GM12864 (cell line): ENCODE data around the gene PGAP3.

ENCODE experiments used
- DNase-seq: peaks from one replicate; pipeline ENCODE4 v3.0.0-alpha.2; 2011; ENCODE audit warnings: low read depth
- H3K4me3 ChIP-seq: 2 replicates; pipeline ENCODE4 v1.5.1; 2011; ENCODE audit warnings: mild to moderate bottlenecking, low read depth, low read length, control low read depth
- CTCF ChIP-seq: IDR thresholded peaks from 2 replicates; pipeline ENCODE4 v1.5.1; 2011; ENCODE audit warnings: low read depth, mild to moderate bottlenecking, moderate library complexity, low read length, control low read depth, inconsistent platforms; ENCODE audit errors: missing control alignments

The PGAP3 gene

DNA sequence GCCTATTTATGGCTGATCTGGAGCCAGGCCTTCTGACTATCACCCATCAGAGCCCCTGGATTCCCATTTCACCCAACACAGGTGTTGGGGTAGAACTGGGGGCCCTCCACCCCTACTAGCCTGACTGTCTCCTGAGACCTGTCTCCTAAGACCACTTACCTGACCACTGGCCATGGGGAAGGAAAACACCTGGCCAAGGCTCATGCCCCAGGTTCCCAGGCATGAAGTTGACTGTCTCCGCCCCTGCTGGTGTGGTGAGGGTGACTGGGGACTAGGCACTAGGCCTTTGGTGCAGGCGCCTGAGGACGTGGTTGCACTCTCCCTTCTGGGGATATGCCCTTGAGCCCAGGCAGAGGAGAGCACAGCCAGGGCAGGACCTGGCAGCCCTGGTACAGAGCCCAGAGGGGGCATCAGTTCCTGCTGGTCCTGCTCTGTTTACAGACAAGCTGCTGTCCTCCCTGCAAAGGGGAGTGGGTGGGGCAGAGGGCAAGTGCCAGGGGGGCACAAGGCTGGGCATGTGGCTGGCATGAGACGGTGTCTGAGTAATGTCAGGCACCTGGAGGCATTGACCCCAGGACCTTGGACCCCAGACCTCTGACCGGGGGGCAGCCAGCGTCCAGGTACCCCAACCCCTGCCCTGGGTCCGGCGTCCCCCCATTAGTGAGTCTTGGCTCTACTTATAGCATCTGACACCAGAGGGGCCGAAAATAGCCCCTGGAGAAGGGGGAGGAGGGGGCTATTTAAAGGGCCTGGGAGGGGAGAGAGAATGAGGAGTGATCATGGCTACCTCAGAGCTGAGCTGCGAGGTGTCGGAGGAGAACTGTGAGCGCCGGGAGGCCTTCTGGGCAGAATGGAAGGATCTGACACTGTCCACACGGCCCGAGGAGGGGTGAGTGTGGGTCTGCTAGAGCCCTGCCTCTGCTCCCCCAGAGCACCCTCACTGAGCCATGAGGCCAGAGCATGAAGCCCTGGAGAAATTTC, 23.0 kb downstream of the PGAP3 start, which contains the start of gene TCAP:
TCAP (plus strand) TSS at position 769 of the 981 bp plus-strand sequence; CDS start at position 780, 11 bp downstream.
- no peak for TF ChIP-seq CTCF
- no peak within 1 kb of the TSS for H3K4me3 ChIP-seq
- no peak for DNase-seq

- no peak for TF ChIP-seq CTCF
- H3K4me3 ChIP-seq, result no peak overlapping the region
- no peak for DNase-seq
Observed at GRCh38 chr17:39663688-39664580, 23.9 kb downstream of the PGAP3 start.

- TF ChIP-seq CTCF, result no peak
- no peak overlapping the region for H3K4me3 ChIP-seq
- DNase-seq, result no peak
Observed at GRCh38 chr17:39663340-39663687, 24.5 kb downstream of the PGAP3 start.

GRCh38 chr17:39662551-39663339, 25.1 kb downstream of the PGAP3 start:
- no peak for DNase-seq
- TF ChIP-seq CTCF, result no peak
- no peak overlapping the region for H3K4me3 ChIP-seq

DNA sequence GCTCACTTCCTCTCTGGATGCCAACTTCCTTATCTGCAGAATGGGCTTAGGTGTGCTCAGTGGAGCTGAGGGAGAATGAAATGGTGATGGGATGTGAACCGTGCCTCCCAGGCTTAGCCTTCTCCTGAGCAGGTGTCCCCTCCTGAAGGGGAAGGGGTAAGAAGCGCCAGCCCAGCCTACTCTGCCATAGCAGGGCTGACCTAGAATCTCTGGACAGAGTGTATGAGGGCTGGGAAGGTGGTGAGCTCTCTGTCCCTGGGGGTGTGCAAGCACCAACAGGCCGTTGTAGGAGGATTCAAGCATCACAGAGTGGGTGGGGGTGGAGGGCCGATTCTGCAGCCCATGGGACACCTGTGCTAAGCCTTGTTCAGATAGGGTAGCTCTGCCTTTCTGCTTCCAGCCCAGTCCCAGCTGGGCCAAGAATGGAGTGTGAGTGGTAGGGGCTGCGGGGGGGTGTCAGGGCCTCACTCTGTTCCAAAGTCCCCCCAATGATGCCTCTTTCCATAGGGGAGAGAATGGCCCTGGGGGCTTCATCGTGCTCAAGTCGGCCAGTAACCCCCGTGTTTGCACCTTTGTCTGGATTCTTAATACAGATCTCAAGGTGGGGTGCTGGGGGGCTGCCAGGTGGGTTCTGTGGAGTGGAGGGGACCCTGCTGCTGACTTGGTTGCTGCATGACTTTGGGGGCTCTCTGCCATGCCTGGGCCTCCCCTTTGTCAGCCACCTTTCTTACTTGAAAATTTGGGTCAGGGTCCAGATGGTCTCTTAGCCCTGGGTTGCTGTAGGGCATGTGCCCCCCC, 25.9 kb downstream of the PGAP3 start:
- no peak overlapping the region for H3K4me3 ChIP-seq
- no peak for TF ChIP-seq CTCF
- DNase-seq, result no peak
